Measurements from ENCODE around the gene MTG2. TPM values are rescaled to one million over a fixed set of nuclear protein-coding genes. Genes with fewer than 3 reads are reported as not detected.
A peak's percentile ranks its signal among the peaks of the same experiment; 100 is the strongest.

Gene MTG2
- total and polyA plus RNA-seq, 2 of the 13 experiments (the other 11 are each of a cell fraction or from before 2014, with no cell fraction given) = 20.4 to 37.8 TPM

DNA sequence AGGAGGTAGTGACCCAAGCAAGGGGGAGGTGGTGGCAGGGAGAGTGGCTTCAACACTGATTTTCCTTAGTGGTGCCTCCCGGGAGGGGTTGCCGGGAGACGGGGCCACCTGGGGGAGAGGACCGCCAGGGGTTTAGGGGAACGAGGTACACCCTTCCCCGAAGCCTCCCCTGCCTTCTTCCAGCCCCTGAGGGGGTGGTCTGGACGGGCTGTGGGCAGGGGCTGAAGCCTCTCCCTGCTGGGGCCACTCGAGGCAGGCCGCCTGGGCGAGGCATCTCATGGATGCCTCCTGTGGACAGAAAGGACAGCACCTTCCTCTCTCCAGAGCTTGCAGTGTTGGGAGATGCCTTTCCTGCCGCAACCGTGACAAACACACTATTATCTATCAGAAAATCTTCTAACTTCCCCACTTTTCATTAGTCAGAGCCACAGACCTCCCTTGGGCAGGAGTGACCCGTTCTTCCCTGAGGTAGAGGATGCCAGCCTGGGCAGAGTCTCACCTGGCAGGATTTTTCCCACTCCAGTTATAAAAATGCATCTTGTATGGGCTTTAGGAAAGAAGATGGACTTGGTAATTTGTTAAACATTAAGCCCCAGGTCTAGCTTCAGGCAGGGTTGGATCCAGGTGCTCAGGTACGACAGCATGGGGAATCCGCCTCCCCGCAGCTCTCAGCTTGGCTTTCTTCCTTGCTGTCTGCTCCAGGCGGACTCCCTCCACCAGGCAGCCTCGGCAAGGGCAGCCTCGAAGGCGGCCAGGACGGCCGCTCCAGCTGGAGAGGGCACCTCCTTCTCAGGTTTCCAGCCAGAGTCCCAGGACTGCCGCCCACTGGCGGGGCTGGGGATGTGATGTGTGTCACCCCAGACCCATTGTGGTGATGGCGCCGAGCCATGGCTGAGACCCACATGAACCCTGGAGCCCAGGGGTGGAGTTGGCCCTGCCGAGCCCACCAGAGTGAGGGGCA lies 26.2 kb downstream of the MTG2 start (continued):
- TF ChIP-seq, protein P1, sequence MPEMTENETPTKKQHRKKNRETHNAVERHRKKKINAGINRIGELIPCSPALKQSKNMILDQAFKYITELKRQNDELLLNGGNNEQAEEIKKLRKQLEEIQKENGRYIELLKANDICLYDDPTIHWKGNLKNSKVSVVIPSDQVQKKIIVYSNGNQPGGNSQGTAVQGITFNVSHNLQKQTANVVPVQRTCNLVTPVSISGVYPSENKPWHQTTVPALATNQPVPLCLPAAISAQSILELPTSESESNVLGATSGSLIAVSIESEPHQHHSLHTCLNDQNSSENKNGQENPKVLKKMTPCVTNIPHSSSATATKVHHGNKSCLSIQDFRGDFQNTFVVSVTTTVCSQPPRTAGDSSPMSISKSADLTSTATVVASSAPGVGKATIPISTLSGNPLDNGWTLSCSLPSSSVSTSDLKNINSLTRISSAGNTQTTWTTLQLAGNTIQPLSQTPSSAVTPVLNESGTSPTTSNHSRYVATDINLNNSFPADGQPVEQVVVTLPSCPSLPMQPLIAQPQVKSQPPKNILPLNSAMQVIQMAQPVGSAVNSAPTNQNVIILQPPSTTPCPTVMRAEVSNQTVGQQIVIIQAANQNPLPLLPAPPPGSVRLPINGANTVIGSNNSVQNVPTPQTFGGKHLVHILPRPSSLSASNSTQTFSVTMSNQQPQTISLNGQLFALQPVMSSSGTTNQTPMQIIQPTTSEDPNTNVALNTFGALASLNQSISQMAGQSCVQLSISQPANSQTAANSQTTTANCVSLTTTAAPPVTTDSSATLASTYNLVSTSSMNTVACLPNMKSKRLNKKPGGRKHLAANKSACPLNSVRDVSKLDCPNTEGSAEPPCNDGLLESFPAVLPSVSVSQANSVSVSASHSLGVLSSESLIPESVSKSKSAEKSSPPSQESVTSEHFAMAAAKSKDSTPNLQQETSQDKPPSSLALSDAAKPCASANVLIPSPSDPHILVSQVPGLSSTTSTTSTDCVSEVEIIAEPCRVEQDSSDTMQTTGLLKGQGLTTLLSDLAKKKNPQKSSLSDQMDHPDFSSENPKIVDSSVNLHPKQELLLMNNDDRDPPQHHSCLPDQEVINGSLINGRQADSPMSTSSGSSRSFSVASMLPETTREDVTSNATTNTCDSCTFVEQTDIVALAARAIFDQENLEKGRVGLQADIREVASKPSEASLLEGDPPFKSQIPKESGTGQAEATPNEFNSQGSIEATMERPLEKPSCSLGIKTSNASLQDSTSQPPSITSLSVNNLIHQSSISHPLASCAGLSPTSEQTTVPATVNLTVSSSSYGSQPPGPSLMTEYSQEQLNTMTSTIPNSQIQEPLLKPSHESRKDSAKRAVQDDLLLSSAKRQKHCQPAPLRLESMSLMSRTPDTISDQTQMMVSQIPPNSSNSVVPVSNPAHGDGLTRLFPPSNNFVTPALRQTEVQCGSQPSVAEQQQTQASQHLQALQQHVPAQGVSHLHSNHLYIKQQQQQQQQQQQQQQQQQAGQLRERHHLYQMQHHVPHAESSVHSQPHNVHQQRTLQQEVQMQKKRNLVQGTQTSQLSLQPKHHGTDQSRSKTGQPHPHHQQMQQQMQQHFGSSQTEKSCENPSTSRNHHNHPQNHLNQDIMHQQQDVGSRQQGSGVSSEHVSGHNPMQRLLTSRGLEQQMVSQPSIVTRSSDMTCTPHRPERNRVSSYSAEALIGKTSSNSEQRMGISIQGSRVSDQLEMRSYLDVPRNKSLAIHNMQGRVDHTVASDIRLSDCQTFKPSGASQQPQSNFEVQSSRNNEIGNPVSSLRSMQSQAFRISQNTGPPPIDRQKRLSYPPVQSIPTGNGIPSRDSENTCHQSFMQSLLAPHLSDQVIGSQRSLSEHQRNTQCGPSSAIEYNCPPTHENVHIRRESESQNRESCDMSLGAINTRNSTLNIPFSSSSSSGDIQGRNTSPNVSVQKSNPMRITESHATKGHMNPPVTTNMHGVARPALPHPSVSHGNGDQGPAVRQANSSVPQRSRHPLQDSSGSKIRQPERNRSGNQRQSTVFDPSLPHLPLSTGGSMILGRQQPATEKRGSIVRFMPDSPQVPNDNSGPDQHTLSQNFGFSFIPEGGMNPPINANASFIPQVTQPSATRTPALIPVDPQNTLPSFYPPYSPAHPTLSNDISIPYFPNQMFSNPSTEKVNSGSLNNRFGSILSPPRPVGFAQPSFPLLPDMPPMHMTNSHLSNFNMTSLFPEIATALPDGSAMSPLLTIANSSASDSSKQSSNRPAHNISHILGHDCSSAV (CRISPR knock-in tag; IDR thresholded peaks at IDR 0.05; ENCODE audit: borderline replicate concordance) = no peak
- TF ChIP-seq, protein P2, sequence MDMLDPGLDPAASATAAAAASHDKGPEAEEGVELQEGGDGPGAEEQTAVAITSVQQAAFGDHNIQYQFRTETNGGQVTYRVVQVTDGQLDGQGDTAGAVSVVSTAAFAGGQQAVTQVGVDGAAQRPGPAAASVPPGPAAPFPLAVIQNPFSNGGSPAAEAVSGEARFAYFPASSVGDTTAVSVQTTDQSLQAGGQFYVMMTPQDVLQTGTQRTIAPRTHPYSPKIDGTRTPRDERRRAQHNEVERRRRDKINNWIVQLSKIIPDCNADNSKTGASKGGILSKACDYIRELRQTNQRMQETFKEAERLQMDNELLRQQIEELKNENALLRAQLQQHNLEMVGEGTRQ (IDR thresholded peaks at IDR 0.05; ENCODE audit: low read depth, low read length) = no peak
- TF ChIP-seq, protein P2 (CRISPR knock-in tag; IDR thresholded peaks at IDR 0.05; ENCODE audit: borderline replicate concordance) = no peak
- TF ChIP-seq, protein P3, sequence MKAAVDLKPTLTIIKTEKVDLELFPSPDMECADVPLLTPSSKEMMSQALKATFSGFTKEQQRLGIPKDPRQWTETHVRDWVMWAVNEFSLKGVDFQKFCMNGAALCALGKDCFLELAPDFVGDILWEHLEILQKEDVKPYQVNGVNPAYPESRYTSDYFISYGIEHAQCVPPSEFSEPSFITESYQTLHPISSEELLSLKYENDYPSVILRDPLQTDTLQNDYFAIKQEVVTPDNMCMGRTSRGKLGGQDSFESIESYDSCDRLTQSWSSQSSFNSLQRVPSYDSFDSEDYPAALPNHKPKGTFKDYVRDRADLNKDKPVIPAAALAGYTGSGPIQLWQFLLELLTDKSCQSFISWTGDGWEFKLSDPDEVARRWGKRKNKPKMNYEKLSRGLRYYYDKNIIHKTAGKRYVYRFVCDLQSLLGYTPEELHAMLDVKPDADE (CRISPR knock-in tag; IDR thresholded peaks at IDR 0.05) = no peak
- TF ChIP-seq PRMT3 (CRISPR knock-in tag; IDR thresholded peaks at IDR 0.05; ENCODE audit: borderline replicate concordance, low read depth) (no peak), HNRNPLL (IDR thresholded peaks at IDR 0.05; ENCODE audit: low read depth, low read length, poor library complexity, severe bottlenecking) (peak; percentile 41), NFE2L2 (IDR thresholded peaks at IDR 0.05; ENCODE audit: low read length) (no peak), RORA (CRISPR knock-in tag; IDR thresholded peaks at IDR 0.05) (no peak), RBAK (CRISPR knock-in tag; IDR thresholded peaks at IDR 0.05) (no peak), GLI4 (CRISPR knock-in tag; IDR thresholded peaks at IDR 0.05; ENCODE audit: borderline replicate concordance) (no peak)
- TF ChIP-seq, protein P4, sequence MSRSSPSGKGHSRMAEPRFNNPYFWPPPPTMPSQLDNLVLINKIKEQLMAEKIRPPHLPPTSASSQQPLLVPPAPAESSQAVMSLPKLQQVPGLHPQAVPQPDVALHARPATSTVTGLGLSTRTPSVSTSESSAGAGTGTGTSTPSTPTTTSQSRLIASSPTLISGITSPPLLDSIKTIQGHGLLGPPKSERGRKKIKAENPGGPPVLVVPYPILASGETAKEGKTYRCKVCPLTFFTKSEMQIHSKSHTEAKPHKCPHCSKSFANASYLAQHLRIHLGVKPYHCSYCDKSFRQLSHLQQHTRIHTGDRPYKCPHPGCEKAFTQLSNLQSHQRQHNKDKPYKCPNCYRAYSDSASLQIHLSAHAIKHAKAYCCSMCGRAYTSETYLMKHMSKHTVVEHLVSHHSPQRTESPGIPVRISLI (CRISPR knock-in tag; IDR thresholded peaks at IDR 0.05; ENCODE audit: borderline replicate concordance) = no peak
- TF ChIP-seq, protein P5, sequence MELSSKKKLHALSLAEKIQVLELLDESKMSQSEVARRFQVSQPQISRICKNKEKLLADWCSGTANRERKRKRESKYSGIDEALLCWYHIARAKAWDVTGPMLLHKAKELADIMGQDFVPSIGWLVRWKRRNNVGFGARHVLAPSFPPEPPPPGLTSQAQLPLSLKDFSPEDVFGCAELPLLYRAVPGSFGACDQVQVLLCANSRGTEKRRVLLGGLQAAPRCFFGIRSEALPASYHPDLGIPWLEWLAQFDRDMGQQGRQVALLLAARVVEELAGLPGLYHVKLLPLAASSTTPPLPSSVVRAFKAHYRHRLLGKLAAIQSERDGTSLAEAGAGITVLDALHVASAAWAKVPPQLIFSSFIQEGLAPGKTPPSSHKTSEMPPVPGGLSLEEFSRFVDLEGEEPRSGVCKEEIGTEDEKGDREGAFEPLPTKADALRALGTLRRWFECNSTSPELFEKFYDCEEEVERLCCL (CRISPR knock-in tag; IDR thresholded peaks at IDR 0.05; ENCODE audit: borderline replicate concordance) = no peak

All from HepG2 (cell line).